WTC11 (cell line): ENCODE data around the gene CDIP1.

Experiments
- RELA ChIP-seq: sonication (generic); formaldehyde crosslinking; IDR thresholded peaks from 2 replicates; pipeline ENCODE4 v1.8.1; 2022; ENCODE audit warnings: missing genetic modification reagents, mild to moderate bottlenecking, borderline replicate concordance
- ZBTB21 ChIP-seq: sonication (generic); formaldehyde crosslinking; IDR thresholded peaks from 2 replicates; pipeline ENCODE4 v1.8.1; 2023; ENCODE audit warnings: mild to moderate bottlenecking, missing genetic modification reagents, borderline replicate concordance
- TF ChIP-seq, protein P1 (sequence below): fragments of 200-600 bp; IDR thresholded peaks from 2 replicates; pipeline ENCODE4 v1.8.0; 2022; ENCODE audit warnings: antibody characterized with exemption

DNA sequence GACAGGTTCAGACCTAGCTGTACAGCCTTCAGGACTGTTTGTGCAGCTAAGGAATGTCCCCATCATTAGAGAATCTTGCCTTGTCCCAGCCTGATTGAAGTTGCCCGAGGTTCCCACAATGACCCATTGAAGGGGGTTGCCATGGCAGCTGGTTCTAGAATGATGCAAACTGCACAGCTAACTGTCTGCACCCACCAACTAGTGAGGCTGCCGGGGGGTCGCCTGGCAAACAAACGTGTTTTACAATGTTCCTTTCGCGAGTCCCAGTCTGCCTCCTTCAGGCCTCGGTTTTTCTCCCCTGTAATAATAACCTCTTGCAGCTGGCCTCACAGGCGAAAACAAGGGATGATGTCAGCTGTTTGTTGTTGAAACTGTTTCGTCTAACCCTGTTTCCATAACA, 23.0 kb upstream of the CDIP1 start:
- TF ChIP-seq, protein P1, sequence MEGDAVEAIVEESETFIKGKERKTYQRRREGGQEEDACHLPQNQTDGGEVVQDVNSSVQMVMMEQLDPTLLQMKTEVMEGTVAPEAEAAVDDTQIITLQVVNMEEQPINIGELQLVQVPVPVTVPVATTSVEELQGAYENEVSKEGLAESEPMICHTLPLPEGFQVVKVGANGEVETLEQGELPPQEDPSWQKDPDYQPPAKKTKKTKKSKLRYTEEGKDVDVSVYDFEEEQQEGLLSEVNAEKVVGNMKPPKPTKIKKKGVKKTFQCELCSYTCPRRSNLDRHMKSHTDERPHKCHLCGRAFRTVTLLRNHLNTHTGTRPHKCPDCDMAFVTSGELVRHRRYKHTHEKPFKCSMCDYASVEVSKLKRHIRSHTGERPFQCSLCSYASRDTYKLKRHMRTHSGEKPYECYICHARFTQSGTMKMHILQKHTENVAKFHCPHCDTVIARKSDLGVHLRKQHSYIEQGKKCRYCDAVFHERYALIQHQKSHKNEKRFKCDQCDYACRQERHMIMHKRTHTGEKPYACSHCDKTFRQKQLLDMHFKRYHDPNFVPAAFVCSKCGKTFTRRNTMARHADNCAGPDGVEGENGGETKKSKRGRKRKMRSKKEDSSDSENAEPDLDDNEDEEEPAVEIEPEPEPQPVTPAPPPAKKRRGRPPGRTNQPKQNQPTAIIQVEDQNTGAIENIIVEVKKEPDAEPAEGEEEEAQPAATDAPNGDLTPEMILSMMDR: no peak
- no peak for TF ChIP-seq ZBTB21 (CRISPR knock-in tag)
- TF ChIP-seq RELA (CRISPR knock-in tag): no peak
